IPS-NIHi11 (cell line): ENCODE results near the gene PMS1.
"Not testable (repeated sequence)": the region's sequence is repeated elsewhere in the genome, so short reads cannot be mapped to it uniquely, and the experiment has no call there.

Experiments
- DNase-seq: peaks from one replicate; pipeline ENCODE4 v3.0.0; 2012; ENCODE audit warnings: mixed read lengths, low spot score

Gene PMS1

DNA sequence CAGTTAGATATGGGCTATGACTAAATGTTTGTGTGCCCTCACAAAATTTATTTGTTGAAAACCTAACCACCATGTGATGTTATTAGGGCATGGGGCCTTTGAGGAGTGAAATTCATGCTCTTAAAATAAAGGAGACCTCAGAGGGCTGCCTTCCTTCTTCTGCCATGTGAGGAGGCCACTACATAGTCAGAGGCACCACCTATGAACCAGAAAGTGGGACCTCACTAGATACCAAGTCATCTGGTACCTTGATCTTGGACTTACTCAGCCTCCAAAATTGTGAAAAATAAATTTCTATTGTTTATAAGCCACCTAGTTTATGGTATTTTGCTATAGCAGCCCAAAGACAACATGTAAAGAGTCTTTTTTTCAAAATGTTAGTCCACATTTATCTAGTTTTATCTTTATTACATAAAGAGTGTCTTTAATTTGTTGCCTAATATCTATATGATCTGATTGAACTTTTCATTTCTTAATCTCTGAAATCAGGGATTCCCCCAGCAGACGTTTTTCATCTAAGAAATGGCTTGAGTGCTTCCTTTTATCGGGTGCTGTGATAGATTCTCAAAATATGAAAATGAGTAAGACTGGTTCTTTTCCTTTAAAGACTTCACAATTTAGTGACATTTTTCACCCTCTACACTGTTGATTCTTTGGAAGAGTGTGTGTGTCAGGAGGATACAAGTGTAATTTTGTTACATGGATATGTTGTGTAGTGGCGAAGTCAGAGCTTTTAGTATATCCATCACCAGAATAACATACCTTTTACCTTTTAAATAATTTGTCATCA is 34.2 kb downstream of the PMS1 start:
- DNase-seq = no peak

DNA sequence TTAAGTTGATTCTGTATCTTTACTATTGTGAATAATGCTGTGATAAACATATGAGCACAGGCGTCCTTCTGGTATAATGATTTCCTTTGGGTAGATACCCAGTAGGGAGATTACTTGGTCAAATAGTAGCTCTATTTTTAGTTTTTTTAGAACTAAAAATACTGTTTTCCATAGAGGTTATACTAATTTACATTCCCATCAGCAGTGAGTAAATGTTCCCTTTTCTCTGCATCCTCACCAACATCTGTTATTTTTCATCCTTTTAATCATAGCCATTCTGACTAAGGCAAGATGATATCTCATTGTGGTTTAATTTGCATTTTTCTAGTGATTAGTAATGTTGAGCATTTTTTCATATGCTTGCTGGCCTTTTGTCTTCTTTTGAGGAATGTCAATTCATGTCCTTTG is 35.1 kb downstream of the PMS1 start:
- no peak for DNase-seq

DNA sequence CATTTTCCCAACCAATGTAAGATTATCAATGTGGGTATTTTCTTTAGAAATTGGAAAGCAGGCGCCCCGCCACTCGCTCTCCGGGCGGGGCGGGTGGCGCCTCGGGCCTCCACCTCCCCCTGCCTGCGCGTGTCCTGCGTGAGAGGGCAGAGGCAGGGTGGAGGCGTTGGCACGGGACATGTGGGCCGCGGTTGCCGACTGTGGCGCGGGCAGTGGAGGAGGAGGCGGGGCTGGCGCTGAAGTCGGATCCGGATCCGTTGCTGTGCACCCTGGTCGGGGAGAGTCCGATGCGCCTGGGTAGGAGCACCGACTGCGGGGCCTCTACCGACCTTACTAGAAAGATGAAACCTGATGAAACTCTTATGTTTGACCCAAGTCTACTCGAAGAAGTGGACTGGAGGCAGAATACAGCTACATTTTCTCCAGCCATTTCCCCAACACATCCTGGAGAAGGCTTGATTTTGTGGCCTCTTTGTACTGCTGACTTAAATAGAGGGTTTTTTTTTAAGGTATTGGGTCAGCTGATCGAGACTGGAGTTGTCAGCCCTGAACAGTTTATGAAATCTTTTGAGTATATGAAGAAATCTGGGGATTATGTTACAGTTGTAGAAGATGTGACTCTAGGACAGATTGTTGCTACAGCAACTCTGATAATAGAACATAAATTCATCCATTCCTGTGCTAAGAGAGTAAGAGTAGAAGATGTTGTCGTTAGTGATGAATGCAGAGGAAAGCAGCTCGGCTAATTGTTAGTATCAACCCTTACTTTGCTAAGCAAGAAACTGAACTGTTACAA is 37.9 kb downstream of the PMS1 start:
- DNase-seq = no peak

DNA sequence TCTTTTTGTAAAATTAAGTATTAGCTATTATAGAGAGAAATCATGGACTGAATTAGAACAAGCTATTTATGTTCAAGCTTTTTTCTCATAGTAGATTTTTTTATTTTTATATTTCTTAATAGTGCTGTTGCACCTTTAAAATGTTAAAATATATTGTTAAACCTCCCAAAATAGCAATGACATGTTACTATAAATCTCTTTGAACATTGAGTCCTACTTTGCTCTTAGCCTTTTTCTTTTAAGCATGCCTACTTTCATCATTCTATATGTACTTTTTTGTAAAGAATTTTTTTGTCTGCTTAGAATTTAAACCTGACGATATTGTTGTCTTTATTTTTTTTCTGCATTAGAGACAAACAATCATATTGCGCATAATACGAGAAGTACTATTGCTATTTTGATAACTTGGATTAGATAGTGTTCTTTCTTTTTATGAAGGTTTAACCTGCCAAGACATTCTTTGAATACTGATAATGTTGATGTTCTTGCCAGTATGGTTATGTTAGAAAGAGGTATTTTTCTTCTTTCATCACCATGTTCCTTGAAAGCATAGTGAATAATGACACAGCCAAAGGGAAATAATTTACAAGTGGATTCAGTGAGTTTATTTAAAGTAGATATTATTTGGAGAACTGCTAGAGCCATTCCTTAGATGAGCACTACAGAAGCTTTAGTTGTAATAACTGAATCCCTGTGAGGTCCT is 40.6 kb downstream of the PMS1 start:
- DNase-seq = no peak

DNA sequence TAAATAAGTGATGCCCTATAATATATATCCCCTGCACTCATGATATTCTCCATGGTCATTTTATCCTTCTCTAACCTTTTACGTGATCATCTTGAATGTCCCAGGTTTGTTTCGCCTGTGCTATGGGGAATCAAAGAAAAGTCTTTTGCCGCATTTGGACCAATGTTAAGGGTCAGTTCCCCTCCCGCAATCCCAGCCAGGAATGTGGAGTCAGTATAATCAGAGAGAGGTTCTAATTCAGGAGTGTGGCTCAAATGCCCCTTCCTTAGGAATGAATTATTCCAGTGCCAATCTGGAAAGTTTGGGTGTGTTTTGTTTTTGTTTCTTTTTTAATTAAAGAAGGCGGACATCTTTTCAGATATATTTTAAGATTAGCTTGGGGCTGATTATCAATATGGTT is 41.8 kb downstream of the PMS1 start:
- no peak for DNase-seq

DNA sequence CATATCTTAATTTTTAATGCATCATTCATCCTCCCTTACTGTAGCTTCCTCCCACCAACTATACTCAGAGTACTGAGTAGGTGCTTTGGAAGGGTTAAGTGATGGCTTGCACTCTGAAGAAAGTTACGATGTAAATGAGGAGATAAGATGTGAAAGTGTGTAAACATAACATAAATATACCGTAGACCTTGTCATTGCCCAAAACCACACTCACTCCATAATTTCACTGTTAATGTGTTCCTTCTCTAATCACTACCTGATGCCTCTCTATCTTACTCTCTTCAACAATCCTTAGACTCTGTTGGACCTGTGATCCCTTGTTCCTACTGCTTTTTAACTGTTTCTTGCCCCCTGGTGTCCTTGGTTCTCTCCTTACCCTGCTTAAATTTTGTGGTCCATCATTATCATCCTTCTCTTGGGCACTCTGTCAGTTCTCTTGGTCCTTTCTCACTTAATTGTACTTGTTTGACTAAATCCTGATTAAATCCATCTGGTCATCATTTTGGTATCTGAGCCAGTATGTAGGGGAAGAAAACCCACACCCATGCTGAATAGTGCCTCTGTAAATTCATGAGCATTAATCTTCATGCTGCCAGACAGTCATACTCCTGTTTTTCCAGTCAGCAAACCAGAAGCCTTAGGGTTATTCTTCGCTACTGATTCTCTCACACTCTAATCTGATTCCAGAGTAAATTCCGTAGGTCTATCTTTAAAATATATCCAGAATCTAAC is 45.0 kb downstream of the PMS1 start:
- DNase-seq = no peak

DNA sequence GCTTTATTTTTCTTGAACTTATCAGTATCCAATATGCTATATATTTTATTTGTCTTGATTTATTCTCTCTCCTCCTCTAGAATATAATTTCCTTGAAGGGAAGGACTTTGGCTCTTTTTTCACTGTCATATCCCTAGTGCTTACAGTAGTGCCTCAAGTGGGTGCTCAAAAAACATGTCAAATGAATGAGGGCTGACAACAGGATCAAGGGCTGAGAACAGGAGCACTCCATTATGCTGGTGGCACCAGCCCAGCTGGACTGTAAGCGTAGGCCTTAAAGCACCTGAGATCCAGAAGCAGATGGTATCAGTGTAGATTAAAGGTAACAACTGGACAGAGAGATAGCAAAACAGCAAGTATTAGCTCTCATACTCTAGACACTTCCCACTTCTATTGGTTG is 46.3 kb downstream of the PMS1 start:
- DNase-seq = no peak

DNA sequence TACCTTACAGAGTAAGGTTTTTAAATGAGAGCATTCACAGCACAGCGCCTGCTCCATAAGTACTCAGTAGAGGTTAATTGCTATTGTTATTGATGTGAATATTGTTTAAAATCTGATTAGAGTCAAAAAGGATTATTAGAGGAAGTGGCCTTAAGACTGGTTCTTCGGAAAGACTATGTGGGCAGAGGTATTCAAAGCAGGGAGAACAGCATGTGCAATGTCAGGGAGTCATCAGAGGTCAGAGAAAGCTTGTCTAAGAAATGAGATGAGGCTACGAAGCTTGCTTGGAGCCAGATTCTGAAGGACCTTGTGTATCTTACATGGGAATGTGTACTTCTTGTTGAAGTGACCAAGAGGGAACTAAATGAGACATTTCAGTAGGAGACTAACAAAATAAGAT is 49.8 kb downstream of the PMS1 start:
- DNase-seq = no peak

DNA sequence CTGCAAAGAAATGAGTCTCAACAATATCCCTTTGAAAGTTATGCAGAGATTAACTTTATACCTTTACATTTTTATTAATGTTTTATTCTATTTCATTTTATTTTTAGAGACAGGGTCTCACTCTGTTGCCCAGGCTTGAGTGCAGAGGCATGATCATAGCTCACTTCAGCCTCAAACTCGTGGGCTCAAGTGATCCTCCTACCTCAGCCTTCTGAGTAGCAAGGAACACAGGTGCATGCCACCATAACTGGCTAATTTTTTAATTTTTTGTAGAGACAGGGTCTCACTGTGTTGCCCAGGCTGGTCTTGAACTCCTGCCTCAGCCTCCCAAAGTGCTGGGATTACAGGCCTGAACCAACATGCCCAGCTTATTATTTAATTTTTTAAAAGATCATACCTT is 50.4 kb downstream of the PMS1 start:
- not testable (repeated sequence) for DNase-seq

DNA sequence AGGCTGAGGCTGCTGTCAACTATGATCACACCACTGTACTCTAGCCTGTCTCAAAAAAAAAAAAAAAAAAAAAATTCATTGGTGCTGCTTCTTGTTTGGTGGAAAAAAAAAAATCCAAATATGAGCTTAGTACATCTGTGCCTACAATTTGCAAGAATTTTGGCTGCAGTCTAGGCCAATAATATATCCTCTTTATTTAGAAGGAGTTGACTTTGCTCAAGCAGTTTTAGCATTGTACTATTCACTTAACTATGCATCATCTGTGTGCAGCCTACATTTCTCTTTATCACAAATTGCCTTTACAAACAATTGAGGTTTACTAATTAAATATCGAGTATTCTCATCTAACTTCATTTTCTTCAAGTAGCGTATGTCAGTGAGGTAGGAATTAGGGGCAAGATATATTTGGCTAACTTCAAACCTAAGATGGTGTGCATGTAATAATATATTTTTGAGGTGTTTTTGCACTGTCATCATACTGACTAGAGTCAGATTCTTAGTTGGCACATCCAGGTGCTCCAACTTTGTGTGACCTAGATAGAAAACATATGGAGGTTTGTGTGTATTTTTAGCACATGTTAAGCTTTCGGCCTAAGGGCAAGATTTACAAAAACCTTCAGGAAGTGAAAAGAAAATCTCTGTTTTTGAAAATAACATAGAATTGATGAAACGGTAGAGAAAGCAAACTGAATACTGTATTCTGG is 51.8 kb downstream of the PMS1 start:
- no peak for DNase-seq

DNA sequence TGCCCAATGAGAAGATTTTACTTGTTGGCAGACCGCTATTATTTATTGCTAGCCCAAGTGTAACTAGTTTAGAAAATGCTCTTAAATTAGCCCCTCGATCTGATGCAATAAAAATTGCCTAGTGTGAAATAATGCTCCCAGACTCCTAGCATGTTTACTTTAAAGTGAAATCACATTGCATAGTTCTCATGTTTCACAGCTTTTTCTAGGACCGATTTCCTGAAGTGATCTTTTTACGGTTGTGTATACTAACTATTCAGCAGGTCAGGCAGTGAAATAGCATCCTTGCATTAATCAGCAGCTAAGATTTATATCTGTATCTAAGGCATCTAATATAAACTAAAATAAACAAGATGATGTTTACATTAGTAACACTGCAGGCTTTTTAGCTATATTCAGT is 52.4 kb downstream of the PMS1 start:
- no peak for DNase-seq

DNA sequence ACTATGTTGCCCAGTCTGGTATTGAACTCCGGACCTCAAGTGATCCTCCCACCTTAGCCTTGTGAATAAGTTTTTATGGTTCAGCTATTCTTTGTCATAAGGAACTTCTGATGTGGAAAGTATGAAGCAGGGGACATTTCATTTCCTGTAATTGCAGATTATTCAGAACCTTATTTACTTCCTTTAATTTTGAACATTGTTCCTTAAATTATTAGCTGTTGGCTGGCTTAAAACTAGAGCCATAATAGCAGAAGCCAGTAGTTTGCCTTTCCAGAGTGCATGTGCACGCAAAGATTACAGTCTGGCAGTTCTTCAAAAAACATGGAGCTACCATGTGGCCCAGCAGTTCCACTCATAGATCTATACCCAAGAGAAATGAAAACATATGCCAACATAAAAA is 53.1 kb downstream of the PMS1 start:
- no peak for DNase-seq

DNA sequence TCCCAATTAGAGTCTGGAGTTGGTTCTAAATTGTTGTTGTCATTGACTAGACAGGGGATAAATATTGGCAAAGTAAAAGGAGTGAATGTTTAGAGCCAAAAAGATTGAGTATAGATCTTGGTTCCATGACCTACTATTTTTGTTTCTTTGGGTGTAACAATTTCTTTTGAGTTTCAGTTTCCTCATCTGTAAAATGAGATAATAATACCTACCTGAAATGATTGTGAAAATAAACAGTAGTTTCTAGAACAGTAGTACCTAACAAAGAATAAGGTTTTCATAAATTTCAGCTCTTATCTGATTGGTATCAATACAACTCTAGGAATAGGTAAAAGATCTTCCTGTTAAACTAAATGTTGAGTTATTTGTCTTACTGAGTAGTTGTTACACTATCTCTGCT is 56.8 kb downstream of the PMS1 start:
- DNase-seq = no peak

DNA sequence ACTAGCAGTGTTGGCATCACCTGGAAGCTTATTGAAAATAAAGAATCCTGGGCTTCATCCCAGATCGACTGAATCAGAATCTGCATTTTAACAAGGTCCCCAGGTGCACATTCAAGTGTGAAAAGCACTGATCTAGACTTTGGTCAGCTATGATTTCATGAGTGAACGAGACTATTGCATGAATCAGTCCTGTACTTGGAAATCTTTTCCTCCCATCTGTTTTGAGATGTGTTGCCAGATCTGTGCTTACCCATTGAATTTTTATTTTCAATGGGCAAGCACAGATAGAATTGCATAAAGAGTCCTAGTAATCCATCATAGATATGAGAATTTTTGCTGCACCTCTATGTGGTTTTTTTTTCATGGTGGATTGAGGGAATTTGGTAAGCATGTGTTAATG is 64.0 kb downstream of the PMS1 start:
- DNase-seq = no peak

DNA sequence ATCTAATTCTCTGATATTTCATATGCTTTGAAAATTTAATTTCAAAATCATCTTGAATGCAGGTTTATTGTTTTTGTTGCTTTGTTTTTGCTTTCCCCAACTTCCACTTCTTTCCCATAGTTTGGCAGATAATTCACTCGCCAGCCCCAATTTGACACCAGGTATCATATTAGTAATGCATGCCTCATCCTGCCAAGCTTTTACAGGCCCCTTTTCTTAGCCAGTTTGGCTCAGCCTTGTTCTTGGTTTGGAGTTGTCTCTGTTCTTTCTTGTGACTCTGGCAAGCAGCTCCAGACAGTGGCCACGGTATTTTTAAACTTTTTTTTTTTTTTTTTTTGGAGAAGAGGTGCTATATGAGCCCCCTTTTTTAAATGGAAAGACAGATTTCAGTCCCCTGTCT is 65.3 kb downstream of the PMS1 start:
- DNase-seq = no peak

DNA sequence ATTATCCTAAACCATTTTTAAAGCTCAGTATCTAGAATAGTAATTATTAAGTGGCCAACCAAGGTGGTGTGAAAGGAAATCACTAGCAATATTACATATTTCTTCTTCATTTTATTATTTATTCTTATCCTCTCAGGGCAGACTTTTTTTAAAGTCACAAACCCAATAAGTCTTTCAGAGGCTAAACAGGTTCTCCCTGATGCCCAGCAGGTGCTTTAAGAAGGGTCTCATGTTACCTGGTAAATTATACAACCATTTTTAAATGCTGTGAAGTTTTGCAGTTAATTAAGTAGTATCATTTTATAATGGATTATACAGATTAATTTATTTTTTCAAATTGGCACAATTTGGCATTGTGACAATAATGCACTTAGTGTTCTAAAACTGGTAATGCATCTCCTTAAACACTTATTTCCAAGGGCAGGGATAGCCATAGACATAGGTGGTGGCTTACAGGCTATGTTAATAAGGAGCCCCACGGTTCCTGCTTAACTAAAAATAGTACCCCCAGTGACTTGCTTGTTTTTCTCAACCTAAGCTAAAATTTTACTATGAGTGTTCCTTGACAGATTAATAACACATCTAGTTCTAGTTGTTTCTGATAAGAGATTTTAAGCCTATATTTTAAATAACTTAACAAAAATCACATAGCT is 67.0 kb downstream of the PMS1 start:
- peak; percentile 11 for DNase-seq

DNA sequence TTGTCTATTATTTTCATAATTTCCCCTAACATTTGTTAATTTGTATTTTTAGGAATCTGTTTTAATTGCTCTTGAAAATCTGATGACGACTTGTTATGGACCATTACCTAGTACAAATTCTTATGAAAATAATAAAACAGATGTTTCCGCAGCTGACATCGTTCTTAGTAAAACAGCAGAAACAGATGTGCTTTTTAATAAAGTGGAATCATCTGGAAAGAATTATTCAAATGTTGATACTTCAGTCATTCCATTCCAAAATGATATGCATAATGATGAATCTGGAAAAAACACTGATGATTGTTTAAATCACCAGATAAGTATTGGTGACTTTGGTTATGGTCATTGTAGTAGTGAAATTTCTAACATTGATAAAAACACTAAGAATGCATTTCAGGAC is 69.9 kb downstream of the PMS1 start:
- no peak for DNase-seq

DNA sequence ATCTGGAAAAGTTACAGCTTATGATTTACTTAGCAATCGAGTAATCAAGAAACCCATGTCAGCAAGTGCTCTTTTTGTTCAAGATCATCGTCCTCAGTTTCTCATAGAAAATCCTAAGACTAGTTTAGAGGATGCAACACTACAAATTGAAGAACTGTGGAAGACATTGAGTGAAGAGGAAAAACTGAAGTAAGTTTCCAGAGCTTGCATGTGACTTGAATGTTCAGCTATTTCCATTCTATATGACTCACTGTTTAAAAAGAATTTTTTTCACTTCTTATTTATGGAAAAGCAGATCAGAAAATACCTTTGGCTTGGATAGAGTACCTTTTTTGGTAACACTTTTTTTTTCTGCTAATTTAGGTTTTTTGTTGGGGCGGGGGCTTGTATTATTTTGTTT is 70.7 kb downstream of the PMS1 start:
- DNase-seq = no peak

DNA sequence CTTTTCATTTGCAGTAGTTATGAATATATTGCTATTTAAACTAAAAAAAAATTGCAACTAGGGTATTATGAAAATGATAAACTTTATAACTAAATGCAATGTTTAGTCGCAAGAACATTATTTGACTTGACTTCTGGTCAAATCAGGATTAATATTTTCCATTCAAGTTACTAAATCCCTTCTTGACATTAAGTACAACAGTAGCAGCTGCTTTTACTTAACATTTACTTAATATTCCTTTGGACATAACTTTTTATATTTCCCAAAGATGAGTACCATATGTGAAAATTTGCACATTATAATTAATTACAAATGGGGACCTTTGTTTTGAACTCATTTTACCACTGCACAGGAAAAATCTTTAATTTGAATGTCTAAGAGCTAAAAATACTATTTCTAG is 74.0 kb downstream of the PMS1 start:
- DNase-seq = no peak

DNA sequence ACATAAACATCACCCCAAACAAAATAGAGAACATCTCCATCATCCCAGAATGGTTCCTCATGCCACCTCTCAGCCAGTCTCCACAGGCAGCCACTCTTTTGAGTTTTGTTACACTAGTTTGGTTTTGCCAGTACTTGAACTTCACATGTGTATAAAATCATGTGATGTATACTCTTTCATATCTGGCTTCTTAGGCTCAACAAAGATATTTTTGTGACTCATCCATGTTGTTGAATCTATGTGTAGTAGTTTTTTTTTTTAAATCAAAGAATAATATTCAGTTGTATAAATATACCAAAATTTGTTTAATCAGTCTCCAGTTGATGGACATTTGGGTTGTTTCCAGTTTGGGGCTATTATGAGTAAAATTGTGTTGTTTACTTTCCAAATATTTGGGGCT is 75.9 kb downstream of the PMS1 start:
- DNase-seq = no peak

DNA sequence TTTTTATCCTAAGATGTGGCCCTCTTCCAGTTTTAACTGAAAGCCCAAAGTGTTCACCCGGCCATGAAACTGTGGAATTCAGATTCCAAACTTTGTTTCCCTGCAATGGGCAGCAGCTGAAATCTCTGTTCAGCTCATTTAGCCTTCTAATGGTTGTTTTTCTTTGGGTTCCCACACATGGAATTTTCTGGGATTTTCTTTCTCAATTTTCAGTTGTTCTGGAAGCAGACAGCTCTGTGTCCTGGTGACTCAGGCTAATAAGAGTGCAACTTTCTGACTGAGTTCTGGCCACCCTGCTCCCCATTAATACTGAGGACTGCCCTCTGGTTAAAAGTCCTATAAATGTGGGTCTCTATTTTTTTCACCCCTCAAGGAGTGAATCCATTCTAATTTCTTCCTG is 78.5 kb downstream of the PMS1 start:
- no peak for DNase-seq
